GM23338 (cell line): Measurements from ENCODE around the gene ZBTB9.

Experiments used
- EZH2phosphoT487 ChIP-seq: fragments of 200-600 bp; sonication (generic); IDR thresholded peaks from one replicate; pipeline ENCODE4 v1.8.1; 2018; ENCODE audit warnings: antibody characterized with exemption; ENCODE audit not compliant: unreplicated experiment
- JUNB ChIP-seq: IDR thresholded peaks from one replicate; pipeline ENCODE4 v1.6.1; 2016; ENCODE audit warnings: antibody characterized with exemption; ENCODE audit not compliant: unreplicated experiment
- ZNF114 ChIP-seq: fragments of 250-450 bp; sonication (Bioruptor Pico); IDR thresholded peaks from 2 replicates; pipeline ENCODE4 v1.5.0; 2020; ENCODE audit warnings: mild to moderate bottlenecking, moderate library complexity
- TF ChIP-seq, protein P1 (sequence below), 2 experiments: fragments of 200-600 bp in 1 of 2; sonication (generic) in 1 of 2; conservative IDR thresholded peaks; 2 replicates each; pipeline versions ENCODE4 v1.5.1 to v1.6.1; 2016 to 2017; ENCODE audit warnings: antibody characterized with exemption in 2 of 2, low read depth in 2 of 2, mild to moderate bottlenecking in 2 of 2, moderate library complexity in 1 of 2
- TF ChIP-seq, protein P2 (sequence below): IDR thresholded peaks from one replicate; pipeline ENCODE4 v1.6.1; 2018; ENCODE audit warnings: antibody characterized with exemption; ENCODE audit not compliant: unreplicated experiment

DNA sequence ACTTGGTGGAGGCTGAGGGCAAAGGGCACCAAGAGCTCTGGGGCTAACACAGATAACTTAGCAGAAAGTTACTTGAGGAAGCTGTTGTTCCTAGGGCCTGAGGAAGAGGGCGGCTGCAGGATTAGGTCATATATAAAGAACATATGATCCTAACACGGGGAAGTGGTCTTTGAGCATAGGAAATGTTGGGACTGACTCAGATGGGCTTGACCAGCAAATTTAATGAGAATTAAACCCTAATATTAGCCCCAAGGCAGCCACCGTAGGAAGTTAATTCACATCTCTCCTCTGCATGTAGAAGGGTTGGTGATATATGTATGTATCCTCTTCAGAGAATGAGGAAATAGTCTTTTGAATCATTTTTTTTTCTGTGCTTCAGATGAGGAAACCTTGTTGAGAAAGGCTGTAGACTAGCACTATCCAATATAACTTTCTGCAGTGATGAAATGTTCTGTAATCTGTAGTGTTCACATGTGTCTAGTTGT is 9.2 kb upstream of the ZBTB9 start:
- TF ChIP-seq, protein P1, sequence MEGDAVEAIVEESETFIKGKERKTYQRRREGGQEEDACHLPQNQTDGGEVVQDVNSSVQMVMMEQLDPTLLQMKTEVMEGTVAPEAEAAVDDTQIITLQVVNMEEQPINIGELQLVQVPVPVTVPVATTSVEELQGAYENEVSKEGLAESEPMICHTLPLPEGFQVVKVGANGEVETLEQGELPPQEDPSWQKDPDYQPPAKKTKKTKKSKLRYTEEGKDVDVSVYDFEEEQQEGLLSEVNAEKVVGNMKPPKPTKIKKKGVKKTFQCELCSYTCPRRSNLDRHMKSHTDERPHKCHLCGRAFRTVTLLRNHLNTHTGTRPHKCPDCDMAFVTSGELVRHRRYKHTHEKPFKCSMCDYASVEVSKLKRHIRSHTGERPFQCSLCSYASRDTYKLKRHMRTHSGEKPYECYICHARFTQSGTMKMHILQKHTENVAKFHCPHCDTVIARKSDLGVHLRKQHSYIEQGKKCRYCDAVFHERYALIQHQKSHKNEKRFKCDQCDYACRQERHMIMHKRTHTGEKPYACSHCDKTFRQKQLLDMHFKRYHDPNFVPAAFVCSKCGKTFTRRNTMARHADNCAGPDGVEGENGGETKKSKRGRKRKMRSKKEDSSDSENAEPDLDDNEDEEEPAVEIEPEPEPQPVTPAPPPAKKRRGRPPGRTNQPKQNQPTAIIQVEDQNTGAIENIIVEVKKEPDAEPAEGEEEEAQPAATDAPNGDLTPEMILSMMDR (conservative IDR thresholded peaks at IDR 0.05; ENCODE audit: low read depth in 2 of 2): no peak
- no peak for TF ChIP-seq EZH2phosphoT487
- no peak for TF ChIP-seq ZNF114
- TF ChIP-seq, protein P2, sequence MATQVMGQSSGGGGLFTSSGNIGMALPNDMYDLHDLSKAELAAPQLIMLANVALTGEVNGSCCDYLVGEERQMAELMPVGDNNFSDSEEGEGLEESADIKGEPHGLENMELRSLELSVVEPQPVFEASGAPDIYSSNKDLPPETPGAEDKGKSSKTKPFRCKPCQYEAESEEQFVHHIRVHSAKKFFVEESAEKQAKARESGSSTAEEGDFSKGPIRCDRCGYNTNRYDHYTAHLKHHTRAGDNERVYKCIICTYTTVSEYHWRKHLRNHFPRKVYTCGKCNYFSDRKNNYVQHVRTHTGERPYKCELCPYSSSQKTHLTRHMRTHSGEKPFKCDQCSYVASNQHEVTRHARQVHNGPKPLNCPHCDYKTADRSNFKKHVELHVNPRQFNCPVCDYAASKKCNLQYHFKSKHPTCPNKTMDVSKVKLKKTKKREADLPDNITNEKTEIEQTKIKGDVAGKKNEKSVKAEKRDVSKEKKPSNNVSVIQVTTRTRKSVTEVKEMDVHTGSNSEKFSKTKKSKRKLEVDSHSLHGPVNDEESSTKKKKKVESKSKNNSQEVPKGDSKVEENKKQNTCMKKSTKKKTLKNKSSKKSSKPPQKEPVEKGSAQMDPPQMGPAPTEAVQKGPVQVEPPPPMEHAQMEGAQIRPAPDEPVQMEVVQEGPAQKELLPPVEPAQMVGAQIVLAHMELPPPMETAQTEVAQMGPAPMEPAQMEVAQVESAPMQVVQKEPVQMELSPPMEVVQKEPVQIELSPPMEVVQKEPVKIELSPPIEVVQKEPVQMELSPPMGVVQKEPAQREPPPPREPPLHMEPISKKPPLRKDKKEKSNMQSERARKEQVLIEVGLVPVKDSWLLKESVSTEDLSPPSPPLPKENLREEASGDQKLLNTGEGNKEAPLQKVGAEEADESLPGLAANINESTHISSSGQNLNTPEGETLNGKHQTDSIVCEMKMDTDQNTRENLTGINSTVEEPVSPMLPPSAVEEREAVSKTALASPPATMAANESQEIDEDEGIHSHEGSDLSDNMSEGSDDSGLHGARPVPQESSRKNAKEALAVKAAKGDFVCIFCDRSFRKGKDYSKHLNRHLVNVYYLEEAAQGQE: no peak
- TF ChIP-seq JUNB: no peak
